HG03103 (cell line): ENCODE data around the gene LDLRAD3.

Source experiments
- ATAC-seq: cut with Tn5 transposase; IDR thresholded peaks from one replicate; pipeline ENCODE4 v1.9.1; 2021; ENCODE audit warnings: low read depth; ENCODE audit not compliant: unreplicated experiment

The LDLRAD3 gene

GRCh38 chr11:36243641-36244040, 299.8 kb downstream of the LDLRAD3 start:
- no peak for ATAC-seq

- ATAC-seq: no peak
Observed at GRCh38 chr11:36247493-36247892, 303.6 kb downstream of the LDLRAD3 start.

GRCh38 chr11:36248436-36248835, 304.6 kb downstream of the LDLRAD3 start:
- no peak for ATAC-seq

GRCh38 chr11:36249246-36249645, 305.4 kb downstream of the LDLRAD3 start:
- ATAC-seq: no peak

GRCh38 chr11:36251823-36252222, 308.0 kb downstream of the LDLRAD3 start:
- ATAC-seq: no peak

- ATAC-seq: no peak
Observed at GRCh38 chr11:36253238-36253637, 309.4 kb downstream of the LDLRAD3 start.

DNA sequence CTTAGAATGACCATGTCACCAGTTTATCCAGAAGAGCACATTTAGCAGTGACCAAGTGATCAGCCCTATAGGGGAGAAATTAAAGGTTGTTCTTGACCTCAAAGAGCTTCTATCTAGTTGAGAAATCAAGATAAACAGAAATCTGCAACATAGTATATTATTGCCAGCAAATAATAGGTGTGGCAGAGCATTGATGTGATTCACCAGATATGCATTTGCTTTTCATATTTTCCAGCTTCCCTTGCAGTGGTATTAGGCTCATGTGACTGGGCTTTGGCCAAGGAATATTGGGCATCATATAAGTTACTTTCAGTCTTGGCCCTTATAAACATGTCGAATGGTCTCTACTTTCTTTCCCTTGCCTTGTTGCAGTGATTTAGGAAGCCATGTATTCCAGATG, 310.9 kb downstream of the LDLRAD3 start:
- no peak for ATAC-seq

DNA sequence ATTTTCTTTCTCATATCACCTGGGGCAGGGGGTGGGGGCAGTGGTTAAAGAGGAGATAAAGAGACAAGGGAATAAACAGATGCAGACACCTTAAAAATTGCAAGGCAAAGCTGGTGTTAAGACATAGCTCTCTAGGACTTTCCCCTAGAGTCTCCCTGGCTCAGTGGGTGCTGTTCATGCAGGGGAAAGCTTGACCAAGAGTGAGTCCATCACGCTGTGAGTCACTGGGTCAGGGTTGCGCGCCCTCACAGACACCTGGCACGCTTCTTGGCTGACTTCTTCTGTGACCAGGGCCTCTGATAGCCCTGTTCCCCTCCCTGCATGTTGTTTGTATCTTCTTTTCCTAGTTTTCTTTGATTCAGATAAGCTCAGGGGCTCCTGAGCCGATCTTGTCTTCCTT, 313.5 kb downstream of the LDLRAD3 start:
- no peak for ATAC-seq

DNA sequence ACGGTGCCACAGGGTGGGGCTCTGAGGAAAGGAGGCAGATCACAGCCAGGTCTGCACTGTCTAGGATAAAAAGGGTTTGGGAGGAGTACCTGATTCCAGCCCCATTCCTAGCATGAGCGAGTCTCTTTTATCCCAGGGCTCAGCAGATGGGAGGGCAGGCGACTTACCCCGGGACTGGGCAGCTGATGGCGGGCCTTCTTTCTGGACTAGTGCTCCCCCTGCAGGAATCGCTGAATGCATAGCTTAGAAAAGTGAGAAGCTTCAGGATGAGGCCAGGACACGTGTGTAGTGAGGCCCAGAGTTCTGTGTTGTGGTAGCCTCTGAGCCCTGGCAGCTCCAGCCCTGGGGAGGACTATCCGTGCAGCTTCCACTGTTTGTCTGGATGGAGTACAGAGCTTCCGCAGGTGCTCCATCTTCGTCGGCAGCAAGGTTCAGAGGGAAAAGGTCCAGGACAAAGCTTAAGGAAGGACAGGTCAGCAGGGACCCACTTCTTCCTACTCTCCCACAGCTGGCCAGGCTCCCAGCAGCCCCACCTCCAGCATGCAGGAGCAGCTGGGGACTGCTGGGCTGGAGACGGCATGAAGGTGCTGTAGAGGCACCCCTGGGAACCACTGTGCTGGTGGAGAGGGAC, 315.0 kb downstream of the LDLRAD3 start:
- ATAC-seq: no peak

- no peak for ATAC-seq
Observed at GRCh38 chr11:36261094-36261493, 317.2 kb downstream of the LDLRAD3 start.

DNA sequence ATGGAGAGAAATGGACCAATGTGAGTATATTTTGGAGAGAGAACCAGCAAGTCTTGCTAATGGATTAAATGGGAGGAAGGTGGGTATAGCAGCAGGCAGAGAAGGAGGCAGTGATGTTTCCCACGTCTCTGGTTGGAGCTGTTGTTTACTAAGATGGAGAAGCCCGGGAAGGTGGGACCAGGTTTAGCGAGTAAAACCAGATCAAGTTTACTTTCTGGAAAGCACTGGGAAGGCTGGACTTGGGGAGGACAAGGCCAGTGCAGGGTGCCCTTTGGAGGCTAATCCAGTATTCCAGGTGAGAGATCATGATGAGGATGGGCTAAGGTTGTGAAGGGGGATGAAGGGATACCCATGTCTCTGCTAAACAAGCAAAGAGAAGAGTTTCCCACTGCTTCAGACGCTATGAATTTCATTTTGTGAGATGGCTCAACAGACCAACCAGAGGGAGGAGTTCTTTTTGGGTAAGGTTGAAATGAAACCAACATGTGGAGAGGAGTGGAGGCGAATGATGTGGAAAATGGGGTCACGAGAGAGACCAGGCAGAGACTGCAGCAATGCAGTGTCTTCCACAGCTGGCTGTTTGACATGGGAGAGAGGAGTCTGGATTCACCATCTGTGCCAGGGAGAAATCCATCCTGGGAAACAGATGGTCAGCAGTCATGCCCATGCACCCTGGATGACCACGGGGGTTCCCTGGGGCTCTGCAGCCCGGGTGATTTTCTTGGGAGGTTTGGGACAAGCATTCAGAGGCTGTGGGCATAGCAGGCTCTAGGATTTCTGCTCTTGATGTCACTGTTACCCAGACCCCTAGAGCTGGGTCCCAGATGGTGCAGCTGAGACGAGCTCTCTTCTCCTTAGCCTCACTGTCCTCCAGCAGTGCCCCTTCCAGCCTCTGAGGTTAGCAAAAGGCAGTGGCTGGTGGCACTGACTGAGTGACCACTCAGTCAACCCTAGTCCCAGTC, 320.4 kb downstream of the LDLRAD3 start:
- ATAC-seq: no peak

GRCh38 chr11:36264973-36265344, 321.1 kb downstream of the LDLRAD3 start:
- ATAC-seq: no peak

- ATAC-seq: peak; percentile 80
Observed at GRCh38 chr11:36265793-36266628, 322.1 kb downstream of the LDLRAD3 start.

DNA sequence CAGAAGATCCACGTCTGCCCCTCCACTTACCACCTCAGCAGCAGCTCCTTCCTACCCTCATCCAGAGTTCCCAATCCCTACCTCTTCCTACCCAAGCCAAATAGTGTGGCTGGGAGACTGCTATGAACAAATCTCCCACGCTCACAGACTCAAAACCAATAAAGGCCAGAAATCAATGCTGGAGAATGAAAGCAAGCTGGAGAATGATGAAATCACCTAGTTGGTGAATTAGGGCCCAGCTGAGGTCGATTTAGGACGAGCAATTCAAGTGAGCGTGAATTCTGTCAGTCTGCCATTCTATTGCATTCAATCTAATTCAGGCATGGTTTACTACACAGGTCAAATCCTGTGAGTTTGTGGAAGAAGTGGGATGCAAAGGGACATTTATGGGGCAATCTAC, 322.9 kb downstream of the LDLRAD3 start:
- ATAC-seq: no peak

DNA sequence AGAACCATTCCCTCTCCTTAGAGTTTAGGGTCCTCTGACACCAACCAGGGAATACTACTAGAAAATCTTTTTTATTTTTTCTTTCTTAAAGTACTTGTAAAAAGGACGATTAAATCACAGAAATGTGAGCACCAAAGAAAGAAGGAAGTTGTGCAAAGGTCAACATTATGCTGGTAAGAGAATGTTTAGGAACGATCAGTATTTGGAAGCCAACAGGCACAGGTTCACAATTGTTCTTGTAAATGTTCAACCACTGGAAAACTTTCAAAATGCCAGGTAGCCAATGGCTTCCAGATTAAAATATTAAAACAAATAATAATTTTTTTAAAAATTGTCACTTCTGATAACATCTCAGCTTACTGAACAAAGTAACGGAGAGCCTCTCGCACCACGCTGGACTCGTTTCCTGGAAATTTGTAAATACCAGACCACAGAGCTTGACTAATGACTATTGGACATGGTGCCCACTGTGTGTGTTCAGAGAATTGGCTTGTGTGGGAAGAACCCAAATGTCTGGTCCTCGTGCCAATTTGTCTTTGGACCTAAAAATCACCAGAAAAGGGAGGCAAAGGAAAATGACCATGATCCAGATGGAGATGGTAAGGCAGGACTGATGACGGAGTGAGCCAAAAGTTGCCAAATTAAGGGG, 324.6 kb downstream of the LDLRAD3 start:
- ATAC-seq: no peak

GRCh38 chr11:36270701-36271100, 326.8 kb downstream of the LDLRAD3 start:
- no peak for ATAC-seq

DNA sequence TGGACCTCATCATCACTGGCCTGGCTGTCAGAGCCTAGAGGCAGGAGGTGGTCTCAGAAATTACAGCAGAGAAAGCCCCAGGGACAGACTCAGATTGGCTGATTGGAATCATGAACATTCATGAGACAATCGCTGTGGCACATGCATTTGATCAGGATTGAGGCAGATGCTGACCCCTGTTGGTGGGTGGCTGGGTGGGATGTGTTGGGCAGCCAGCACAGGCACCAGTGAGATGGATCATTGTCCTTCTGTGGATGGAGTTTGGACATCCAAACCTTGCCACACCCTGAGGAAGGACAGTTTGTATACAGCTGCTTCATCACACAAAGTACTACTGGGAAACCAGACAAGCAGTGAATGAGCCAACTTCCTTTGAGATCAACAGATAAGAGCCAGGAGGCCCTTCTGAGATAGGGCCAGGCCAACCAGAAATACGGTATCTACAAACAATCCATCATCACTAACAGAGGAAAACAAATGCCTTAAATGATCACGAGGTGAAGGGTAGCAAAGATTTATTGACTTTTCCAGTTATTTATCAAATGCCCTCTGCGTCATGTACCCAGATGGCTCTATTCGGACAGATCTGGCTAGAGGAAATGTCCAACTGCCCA, 328.0 kb downstream of the LDLRAD3 start:
- ATAC-seq: no peak

GRCh38 chr11:36273110-36273509, 329.2 kb downstream of the LDLRAD3 start:
- ATAC-seq: no peak

DNA sequence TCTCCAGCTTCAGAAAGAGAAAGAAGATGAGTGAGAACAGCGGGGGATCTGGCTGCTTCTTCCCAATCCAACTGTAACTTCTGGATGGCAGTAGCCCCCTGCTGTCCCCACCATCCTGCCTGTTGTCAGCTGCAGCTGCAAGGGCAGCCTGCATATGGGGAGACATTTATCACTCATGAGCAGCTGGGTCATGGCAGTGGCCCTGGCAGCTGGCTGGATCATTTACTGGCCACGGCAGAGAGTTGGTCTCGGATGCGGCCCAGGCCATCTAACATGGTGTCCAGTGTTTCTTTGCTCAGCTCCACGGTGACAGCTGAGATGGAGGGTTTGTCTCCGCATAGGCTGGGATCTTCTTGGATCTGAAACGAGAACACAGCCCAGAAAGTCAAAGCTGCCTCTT, 330.6 kb downstream of the LDLRAD3 start:
- no peak for ATAC-seq
